HG02852 (cell line): Measurements from ENCODE around the gene ADI1.
A peak's percentile ranks its signal among the peaks of the same experiment; 100 is the strongest.
"Not testable (repeated sequence)": the region's sequence is repeated elsewhere in the genome, so short reads cannot be mapped to it uniquely, and the experiment has no call there.

Experiments
- ATAC-seq: cut with Tn5 transposase; IDR thresholded peaks from one replicate; pipeline ENCODE4 v1.9.1; 2021; ENCODE audit warnings: mild to moderate bottlenecking, moderate library complexity; ENCODE audit not compliant: unreplicated experiment

The ADI1 gene

GRCh38 chr2:3532941-3533340 lies 13.6 kb upstream of the ADI1 start:
- no peak for ATAC-seq

GRCh38 chr2:3529316-3530025 lies 10.1 kb upstream of the ADI1 start:
- ATAC-seq = no peak

GRCh38 chr2:3527886-3528785 lies 8.8 kb upstream of the ADI1 start:
- ATAC-seq = no peak

GRCh38 chr2:3526871-3527270 lies 7.5 kb upstream of the ADI1 start:
- ATAC-seq = no peak

GRCh38 chr2:3523551-3524041 lies 4.3 kb upstream of the ADI1 start:
- no peak for ATAC-seq

- ATAC-seq = no peak
These were observed 3.7 kb upstream of the ADI1 start for GRCh38 chr2:3522961-3523421.

GRCh38 chr2:3520591-3520990 lies 1.3 kb upstream of the ADI1 start:
- ATAC-seq = no peak

GRCh38 chr2:3518496-3519254 lies 656 bp downstream of the ADI1 start:
- ATAC-seq = peak; percentile 77

- ATAC-seq = no peak
These were observed 1.3 kb downstream of the ADI1 start for GRCh38 chr2:3517948-3518495.

GRCh38 chr2:3516831-3517230 lies 2.5 kb downstream of the ADI1 start:
- ATAC-seq = no peak

- not testable (repeated sequence) for ATAC-seq
These were observed 3.9 kb downstream of the ADI1 start for GRCh38 chr2:3515438-3515837.

GRCh38 chr2:3513026-3513810 lies 6.1 kb downstream of the ADI1 start:
- ATAC-seq = no peak

- no peak for ATAC-seq
These were observed 7.2 kb downstream of the ADI1 start for GRCh38 chr2:3512086-3512485.

- peak; percentile 62 for ATAC-seq
These were observed 13.6 kb downstream of the ADI1 start for GRCh38 chr2:3505771-3506170.

- ATAC-seq = no peak
These were observed 14.6 kb downstream of the ADI1 start for GRCh38 chr2:3504741-3505140.

GRCh38 chr2:3503483-3503882 lies 15.8 kb downstream of the ADI1 start:
- ATAC-seq = no peak

GRCh38 chr2:3503046-3503445 lies 16.3 kb downstream of the ADI1 start:
- no peak for ATAC-seq

GRCh38 chr2:3500326-3500899 lies 18.9 kb downstream of the ADI1 start:
- no peak for ATAC-seq

GRCh38 chr2:3498783-3499394 lies 20.4 kb downstream of the ADI1 start:
- ATAC-seq = no peak
